HG02623 (cell line): ENCODE measurements around the gene TPSAB1.
"Not testable (repeated sequence)": the region's sequence is repeated elsewhere in the genome, so short reads cannot be mapped to it uniquely, and the experiment has no call there.

ENCODE experiments used
- ATAC-seq: cut with Tn5 transposase; IDR thresholded peaks from one replicate; pipeline ENCODE4 v1.9.1; 2021; ENCODE audit warnings: moderate library complexity; ENCODE audit not compliant: unreplicated experiment

TPSAB1 gene

GRCh38 chr16:1222553-1223354 lies 17.8 kb upstream of the TPSAB1 start:
- ATAC-seq: no peak

GRCh38 chr16:1223355-1224214 lies 16.9 kb upstream of the TPSAB1 start:
- no peak for ATAC-seq

GRCh38 chr16:1224558-1224957 lies 15.9 kb upstream of the TPSAB1 start:
- ATAC-seq: no peak

GRCh38 chr16:1225051-1225451 lies 15.5 kb upstream of the TPSAB1 start, which contains the start of gene TPSG1:
TSS of gene TPSG1 (minus strand) at chr16:1225268. CDS start at chr16:1225252, 16 bp downstream.
- no peak for ATAC-seq

- not testable (repeated sequence) for ATAC-seq
Measured at GRCh38 chr16:1225728-1226311, 14.7 kb upstream of the TPSAB1 start.

- not testable (repeated sequence) for ATAC-seq
Measured at GRCh38 chr16:1226692-1227091, 13.8 kb upstream of the TPSAB1 start.

- ATAC-seq: not testable (repeated sequence)
Measured at GRCh38 chr16:1228227-1228626, 12.3 kb upstream of the TPSAB1 start.

GRCh38 chr16:1229476-1229875 lies 11.0 kb upstream of the TPSAB1 start:
- not testable (repeated sequence) for ATAC-seq

GRCh38 chr16:1230084-1230470 lies 10.4 kb upstream of the TPSAB1 start, which contains the start of gene TPSB2:
TSS of gene TPSB2 (minus strand) at chr16:1230184. CDS start at chr16:1229951, 233 bp downstream.
- not testable (repeated sequence) for ATAC-seq

- not testable (repeated sequence) for ATAC-seq
Measured at GRCh38 chr16:1230471-1231212, 9.9 kb upstream of the TPSAB1 start.

GRCh38 chr16:1231301-1231700 lies 9.2 kb upstream of the TPSAB1 start:
- ATAC-seq: not testable (repeated sequence)

- not testable (repeated sequence) for ATAC-seq
Measured at GRCh38 chr16:1232049-1232748, 8.3 kb upstream of the TPSAB1 start.

GRCh38 chr16:1236659-1237058 lies 3.8 kb upstream of the TPSAB1 start:
- ATAC-seq: not testable (repeated sequence)

GRCh38 chr16:1237990-1238389 lies 2.5 kb upstream of the TPSAB1 start:
- ATAC-seq: no peak

- not testable (repeated sequence) for ATAC-seq
Measured at GRCh38 chr16:1238909-1239308, 1.6 kb upstream of the TPSAB1 start.

- not testable (repeated sequence) for ATAC-seq
Measured at GRCh38 chr16:1239575-1239974, 930 bp upstream of the TPSAB1 start.

GRCh38 chr16:1241081-1241480 lies 576 bp downstream of the TPSAB1 start:
- ATAC-seq: not testable (repeated sequence)

GRCh38 chr16:1243363-1243762 lies 2.9 kb downstream of the TPSAB1 start:
- not testable (repeated sequence) for ATAC-seq

- ATAC-seq: not testable (repeated sequence)
Measured at GRCh38 chr16:1243907-1244850, 3.7 kb downstream of the TPSAB1 start.
